CD8-positive, alpha-beta memory T cell (primary cell): Measurements from ENCODE around the gene VAMP8. TPM values are rescaled to one million over a fixed set of nuclear protein-coding genes. Genes with fewer than 3 reads are reported as not detected.
A peak's percentile ranks its signal among the peaks of the same experiment; 100 is the strongest.

Source experiments
- CTCF ChIA-PET: fragments of 350-600 bp; sonication (Branson Sonifier 250); formaldehyde crosslinking; loops from one replicate; lab custom pipeline; 2021; ENCODE audit warnings: antibody characterized with exemption; lab: Charles Lee
- POLR2A ChIA-PET: fragments of 350-600 bp; sonication (Branson Sonifier 250); formaldehyde crosslinking; loops from one replicate; lab custom pipeline; 2021; ENCODE audit warnings: antibody characterized with exemption; lab: Charles Lee
- DNase-seq, 5 donors: peaks; one replicate each; pipeline versions ENCODE4 v3.0.0 to v3.0.0-alpha.2; 2020 to 2022; ENCODE audit warnings: mixed read lengths in 1 of 5
- H3K27ac ChIP-seq: one replicate; pipeline ENCODE4 v1.7.0; 2013; ENCODE audit warnings: low read depth, mild to moderate bottlenecking, low read length, moderate library complexity
- H3K27me3 ChIP-seq: 2 replicates; pipeline ENCODE4 v1.7.0; 2013; ENCODE audit warnings: low read length, mild to moderate bottlenecking; ENCODE audit not compliant: insufficient read depth, poor library complexity, severe bottlenecking
- H3K36me3 ChIP-seq: 2 replicates; pipeline ENCODE4 v1.7.0; 2013; ENCODE audit warnings: mild to moderate bottlenecking, low read length, moderate library complexity; ENCODE audit not compliant: insufficient read depth
- H3K4me1 ChIP-seq: 2 replicates; pipeline ENCODE4 v1.7.0; 2013; ENCODE audit warnings: mild to moderate bottlenecking, low read length, moderate library complexity; ENCODE audit not compliant: insufficient read depth
- H3K4me3 ChIP-seq: 2 replicates; pipeline ENCODE4 v1.7.0; 2013; ENCODE audit warnings: mild to moderate bottlenecking, low read length
- H3K9me3 ChIP-seq: 2 replicates; pipeline ENCODE4 v1.7.0; 2013; ENCODE audit warnings: mild to moderate bottlenecking, low read length
- H3K27ac Mint-ChIP-seq, 8 donors: one replicate each; pipeline ENCODE4 v1.8.0; 2020 to 2021; ENCODE audit warnings: mixed read lengths in 8 of 8, mild to moderate bottlenecking in 6 of 8, inconsistent platforms in 3 of 8, moderate library complexity in 3 of 8
- H3K27me3 Mint-ChIP-seq, 2 donors: one replicate each; pipeline ENCODE4 v1.8.0; 2020 to 2021; ENCODE audit warnings: mixed read lengths in 2 of 2, mild to moderate bottlenecking in 1 of 2, moderate library complexity in 1 of 2
- H3K36me3 Mint-ChIP-seq, 3 donors: one replicate each; pipeline ENCODE4 v1.8.0; 2020 to 2021; ENCODE audit warnings: mixed read lengths in 3 of 3, inconsistent platforms in 1 of 3, mild to moderate bottlenecking in 1 of 3
- H3K4me1 Mint-ChIP-seq, 3 donors: one replicate each; pipeline ENCODE4 v1.8.0; 2020 to 2021; ENCODE audit warnings: mixed read lengths in 3 of 3, inconsistent platforms in 1 of 3, mild to moderate bottlenecking in 1 of 3
- H3K4me3 Mint-ChIP-seq, 7 donors: one replicate each; pipeline ENCODE4 v1.8.0; 2020 to 2021; ENCODE audit warnings: mixed read lengths in 7 of 7, mild to moderate bottlenecking in 6 of 7, moderate library complexity in 4 of 7, inconsistent platforms in 2 of 7
- H3K9me3 Mint-ChIP-seq, 5 donors: one replicate each; pipeline ENCODE4 v1.8.0; 2020 to 2022; ENCODE audit warnings: mixed read lengths in 5 of 5, mild to moderate bottlenecking in 3 of 5, moderate library complexity in 2 of 5, inconsistent platforms in 1 of 5
- polyA plus RNA-seq: library from polyadenylated mRNA; unstranded; fragments of 300-500 nt; fragmentation: Illumina TruSeq; gene quantifications from one replicate; pipeline ENCODE4 v1.2.3, GENCODE V29; 2021
- total RNA-seq, 2 experiments: library from RNA; stranded (reverse); gene quantifications; one replicate each; pipeline ENCODE4 v1.2.3, GENCODE V29; 2021

The VAMP8 gene
- total and polyA plus RNA-seq, 3 experiments from 2014 or later: 94.4 to 355 (median 95.4) TPM

GRCh38 chr2:85596026-85596333, 18.6 kb downstream of the VAMP8 start:
- peaks cover 34 to 57% (median 35%) of the 10 kb centered on the region in 3 donors for H3K4me1 Mint-ChIP-seq
- H3K9me3 Mint-ChIP-seq: no peaks in the 10 kb centered on the region
- H3K4me1 ChIP-seq: peaks cover 22% of the 10 kb centered on the region
- ChIA-PET CTCF (interaction anchor here (1.0 to 3.6 kb wide), 7 partner anchors 14 to 57 kb away, joined by 3 to 16 read pairs (median 4); partner anchors contain the start of genes C2orf68 and MAT2A), POLR2A (interaction anchor here (0.6 to 2.3 kb wide), 11 partner anchors 9 to 268 kb away, joined by 3 to 21 read pairs (median 8); partner anchors contain the start of genes C2orf68, GGCX, MAT2A and TGOLN2)
- H3K27ac Mint-ChIP-seq: peak overlapping the region; percentile 81 to 99 (median 95)
- no peaks in the 10 kb centered on the region for H3K9me3 ChIP-seq
- H3K4me3 ChIP-seq: peak overlapping the region; percentile 87
- peak overlapping the region; percentile 84 for H3K27ac ChIP-seq
- DNase-seq: no peak
- peaks cover 10% of the 10 kb centered on the region for H3K36me3 ChIP-seq
- H3K27me3 ChIP-seq: no peaks in the 10 kb centered on the region
- H3K27me3 Mint-ChIP-seq: no peaks in the 10 kb centered on the region
- H3K36me3 Mint-ChIP-seq: peaks cover 0 to 36% (median 0%) of the 10 kb centered on the region in 3 donors
- peak overlapping the region; percentile 96 to 99 (median 98) for H3K4me3 Mint-ChIP-seq

GRCh38 chr2:85596486-85597143, 19.2 kb downstream of the VAMP8 start:
- Mint-ChIP-seq H3K27me3 (no peaks in the 10 kb centered on the region), H3K36me3 (peaks cover 0 to 35% (median 0%) of the 10 kb centered on the region in 3 donors), H3K9me3 (no peaks in the 10 kb centered on the region), H3K27ac (peak overlapping the region in 7 of 8 donors; percentile 81 to 99 (median 95)), H3K4me1 (peaks cover 34 to 63% (median 36%) of the 10 kb centered on the region in 3 donors), H3K4me3 (peak overlapping the region; percentile 96 to 99 (median 98))
- Histone ChIP-seq H3K36me3 (peaks cover 10% of the 10 kb centered on the region), H3K27ac (peak overlapping the region; percentile 84), H3K4me3 (peak overlapping the region; percentile 87), H3K9me3 (no peaks in the 10 kb centered on the region), H3K27me3 (no peaks in the 10 kb centered on the region), H3K4me1 (peaks cover 24% of the 10 kb centered on the region)
- POLR2A ChIA-PET: interaction anchor here (1.1 to 2.3 kb wide), 5 partner anchors 9 to 269 kb away, joined by 3 to 13 read pairs (median 8); partner anchors contain the start of genes GGCX, TGOLN2 and VAMP5
- CTCF ChIA-PET: interaction anchor here (1.3 to 3.6 kb wide), 2 partner anchors 13 to 40 kb away, joined by 3 to 16 read pairs; no protein-coding TSS in a partner anchor
- peak in 1 of 5 donors; percentile 26 for DNase-seq

- H3K4me1 ChIP-seq: peaks cover 29% of the 10 kb centered on the region
- Mint-ChIP-seq H3K4me1 (peaks cover 37 to 68% (median 38%) of the 10 kb centered on the region in 3 donors), H3K36me3 (peaks cover 0 to 35% (median 0%) of the 10 kb centered on the region in 3 donors), H3K27me3 (no peaks in the 10 kb centered on the region), H3K9me3 (no peaks in the 10 kb centered on the region), H3K4me3 (peak overlapping the region in 6 of 7 donors; percentile 76 to 99 (median 98)), H3K27ac (peak overlapping the region in 6 of 8 donors; percentile 81 to 99 (median 90))
- H3K4me3 ChIP-seq: no peak overlapping the region
- no peak overlapping the region for H3K27ac ChIP-seq
- ChIA-PET POLR2A (no interaction called here), CTCF (interaction anchor here (3.6 kb wide), 1 partner anchor 39 kb away, joined by 16 read pairs; no protein-coding TSS in a partner anchor)
- H3K27me3 ChIP-seq: no peaks in the 10 kb centered on the region
- H3K9me3 ChIP-seq: no peaks in the 10 kb centered on the region
- no peak for DNase-seq
- H3K36me3 ChIP-seq: peaks cover 10% of the 10 kb centered on the region
These were observed 19.9 kb downstream of the VAMP8 start for GRCh38 chr2:85597241-85597640.

GRCh38 chr2:85598594-85599340, 21.4 kb downstream of the VAMP8 start:
- ChIA-PET POLR2A (no interaction called here), CTCF (interaction anchor here (1.6 kb wide), 2 partner anchors 37 to 47 kb away, joined by 3 read pairs; partner anchors contain the start of gene GGCX)
- H3K4me1 Mint-ChIP-seq: peaks cover 41 to 75% (median 48%) of the 10 kb centered on the region in 3 donors
- H3K4me3 Mint-ChIP-seq: peak overlapping the region in 1 of 7 donors; percentile 88
- peak overlapping the region in 4 of 8 donors; percentile 34 to 93 (median 45) for H3K27ac Mint-ChIP-seq
- peaks cover 0 to 41% (median 2%) of the 10 kb centered on the region in 3 donors for H3K36me3 Mint-ChIP-seq
- H3K9me3 Mint-ChIP-seq: no peaks in the 10 kb centered on the region
- H3K4me3 ChIP-seq: no peak overlapping the region
- no peak overlapping the region for H3K27ac ChIP-seq
- no peaks in the 10 kb centered on the region for H3K9me3 ChIP-seq
- H3K27me3 Mint-ChIP-seq: no peaks in the 10 kb centered on the region
- peaks cover 10% of the 10 kb centered on the region for H3K36me3 ChIP-seq
- H3K27me3 ChIP-seq: no peaks in the 10 kb centered on the region
- DNase-seq: no peak
- peaks cover 37% of the 10 kb centered on the region for H3K4me1 ChIP-seq

GRCh38 chr2:85599468-85600234, 22.3 kb downstream of the VAMP8 start:
- Mint-ChIP-seq H3K36me3 (peaks cover 0 to 41% (median 2%) of the 10 kb centered on the region in 3 donors), H3K4me3 (peak overlapping the region in 2 of 7 donors; percentile 36 to 88), H3K9me3 (no peaks in the 10 kb centered on the region), H3K27me3 (no peaks in the 10 kb centered on the region), H3K4me1 (peaks cover 38 to 74% (median 44%) of the 10 kb centered on the region in 3 donors), H3K27ac (peak overlapping the region in 3 of 8 donors; percentile 22 to 85 (median 48))
- no peak for DNase-seq
- ChIA-PET CTCF (interaction anchor here (1.6 kb wide), 2 partner anchors 38 to 48 kb away, joined by 3 read pairs; partner anchors contain the start of gene GGCX), POLR2A (no interaction called here)
- Histone ChIP-seq H3K36me3 (peaks cover 10% of the 10 kb centered on the region), H3K4me1 (peaks cover 40% of the 10 kb centered on the region), H3K9me3 (no peaks in the 10 kb centered on the region), H3K27ac (no peak overlapping the region), H3K4me3 (no peak overlapping the region), H3K27me3 (no peaks in the 10 kb centered on the region)

- H3K27ac ChIP-seq: no peak overlapping the region
- peaks cover 0 to 43% (median 2%) of the 10 kb centered on the region in 3 donors for H3K36me3 Mint-ChIP-seq
- H3K9me3 Mint-ChIP-seq: no peaks in the 10 kb centered on the region
- H3K4me1 Mint-ChIP-seq: peaks cover 37 to 74% (median 44%) of the 10 kb centered on the region in 3 donors
- POLR2A ChIA-PET: no interaction called here
- H3K27ac Mint-ChIP-seq: peak overlapping the region in 5 of 8 donors; percentile 17 to 83 (median 55)
- H3K4me3 Mint-ChIP-seq: peak overlapping the region in 2 of 7 donors; percentile 88 to 89
- no peaks in the 10 kb centered on the region for H3K27me3 ChIP-seq
- CTCF ChIA-PET: interaction anchor here (1.6 kb wide), 2 partner anchors 39 to 48 kb away, joined by 3 read pairs; partner anchors contain the start of gene GGCX
- H3K9me3 ChIP-seq: no peaks in the 10 kb centered on the region
- no peaks in the 10 kb centered on the region for H3K27me3 Mint-ChIP-seq
- H3K36me3 ChIP-seq: peaks cover 10% of the 10 kb centered on the region
- peaks cover 37% of the 10 kb centered on the region for H3K4me1 ChIP-seq
- H3K4me3 ChIP-seq: no peak overlapping the region
- no peak for DNase-seq
These were observed 22.8 kb downstream of the VAMP8 start for GRCh38 chr2:85600235-85600575.
